Measurements from ENCODE around the gene DNAJC18.
"Not testable (repeated sequence)": the region's sequence is repeated elsewhere in the genome, so short reads cannot be mapped to it uniquely, and the experiment has no call there.

DNAJC18 gene

DNA sequence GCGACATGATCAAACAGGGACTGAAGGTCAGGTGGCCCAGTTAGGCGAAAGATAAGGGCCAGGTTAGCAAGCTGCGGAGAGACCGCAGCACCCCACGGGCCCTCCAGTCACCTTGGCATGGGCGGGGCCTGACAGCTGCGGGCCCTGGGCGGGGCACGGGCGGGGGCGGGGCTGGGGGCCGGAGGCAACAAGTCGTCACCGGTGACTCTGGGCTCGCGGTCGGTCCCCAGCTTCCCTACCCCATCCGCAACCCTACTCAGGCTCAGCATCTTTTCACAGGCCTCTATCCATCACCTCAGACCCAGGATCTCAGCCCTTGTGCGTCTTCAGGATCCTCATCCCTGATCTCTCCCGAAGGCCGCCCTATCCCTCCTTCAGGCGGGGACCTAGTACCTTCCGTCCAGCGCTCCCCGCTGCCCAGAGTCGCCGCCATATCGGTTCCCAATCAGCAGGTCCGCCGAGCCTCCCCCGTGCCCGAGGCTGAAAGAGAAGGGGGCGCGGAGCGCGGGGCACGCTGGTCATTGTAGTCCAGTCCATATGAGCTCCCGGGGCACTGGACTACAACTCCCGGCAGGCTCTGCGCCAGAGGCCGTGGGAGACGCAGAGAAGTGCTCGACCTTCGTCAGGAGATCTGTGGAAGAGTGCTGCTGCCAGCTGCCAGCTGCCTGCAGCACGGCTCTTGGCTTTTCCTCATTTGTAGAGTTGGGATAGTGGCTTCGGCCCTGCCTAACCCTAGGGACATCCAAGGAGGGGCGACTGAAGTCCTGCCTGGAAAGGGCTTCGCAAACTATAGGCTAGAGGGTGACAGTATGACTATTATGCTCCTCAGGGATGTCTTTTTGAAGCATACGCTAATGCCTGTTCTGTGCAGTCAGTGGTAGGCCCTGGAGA, at the start of gene DNAJC18:
Gene DNAJC18 (minus strand): TSS at position 513 of the 891 bp plus-strand sequence. CDS start 80 bp downstream, at position 433.
- DNase-seq (ENCODE audit: low spot score), result peak; percentile 91
- TF ChIP-seq, protein P1, sequence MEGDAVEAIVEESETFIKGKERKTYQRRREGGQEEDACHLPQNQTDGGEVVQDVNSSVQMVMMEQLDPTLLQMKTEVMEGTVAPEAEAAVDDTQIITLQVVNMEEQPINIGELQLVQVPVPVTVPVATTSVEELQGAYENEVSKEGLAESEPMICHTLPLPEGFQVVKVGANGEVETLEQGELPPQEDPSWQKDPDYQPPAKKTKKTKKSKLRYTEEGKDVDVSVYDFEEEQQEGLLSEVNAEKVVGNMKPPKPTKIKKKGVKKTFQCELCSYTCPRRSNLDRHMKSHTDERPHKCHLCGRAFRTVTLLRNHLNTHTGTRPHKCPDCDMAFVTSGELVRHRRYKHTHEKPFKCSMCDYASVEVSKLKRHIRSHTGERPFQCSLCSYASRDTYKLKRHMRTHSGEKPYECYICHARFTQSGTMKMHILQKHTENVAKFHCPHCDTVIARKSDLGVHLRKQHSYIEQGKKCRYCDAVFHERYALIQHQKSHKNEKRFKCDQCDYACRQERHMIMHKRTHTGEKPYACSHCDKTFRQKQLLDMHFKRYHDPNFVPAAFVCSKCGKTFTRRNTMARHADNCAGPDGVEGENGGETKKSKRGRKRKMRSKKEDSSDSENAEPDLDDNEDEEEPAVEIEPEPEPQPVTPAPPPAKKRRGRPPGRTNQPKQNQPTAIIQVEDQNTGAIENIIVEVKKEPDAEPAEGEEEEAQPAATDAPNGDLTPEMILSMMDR (IDR thresholded peaks at IDR 0.05; ENCODE audit: extremely low read depth, insufficient read depth, missing control alignments), result no peak
- in situ Hi-C loops (cut with MboI; ENCODE audit: low pct_unique_long_range_greater_than_20kb, low sequenced_read_pairs, unreplicated experiment), result no loop called here

GRCh38 chr5:139488260-139488659, 48.9 kb upstream of the DNAJC18 start:
- in situ Hi-C loops (cut with MboI; ENCODE audit: low pct_unique_long_range_greater_than_20kb, low sequenced_read_pairs, unreplicated experiment), result no loop called here
- TF ChIP-seq, protein P1 (IDR thresholded peaks at IDR 0.05; ENCODE audit: extremely low read depth, insufficient read depth, missing control alignments), result no peak

DNA sequence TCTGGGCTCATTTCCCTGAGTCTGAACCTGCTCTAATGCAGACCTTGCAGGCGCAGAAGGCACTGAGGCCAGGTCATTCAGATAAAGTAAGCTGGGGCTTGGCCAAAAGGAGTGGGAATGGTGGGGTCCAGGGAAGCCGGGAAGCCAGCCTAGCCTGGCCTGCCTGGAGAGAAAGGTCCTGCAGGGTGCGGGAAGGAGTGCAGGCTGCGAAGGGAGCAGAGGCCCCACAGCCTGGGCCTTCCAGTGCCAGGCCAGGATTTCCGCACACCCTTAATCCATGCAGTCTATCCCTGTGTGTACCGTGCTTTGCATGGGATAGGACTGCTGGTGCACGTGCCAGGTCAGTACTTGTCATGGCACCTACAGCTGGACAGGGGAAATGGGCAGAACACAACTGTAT, 46.9 kb upstream of the DNAJC18 start:
- in situ Hi-C loops (cut with MboI; ENCODE audit: low pct_unique_long_range_greater_than_20kb, low sequenced_read_pairs, unreplicated experiment), result no loop called here

More at GRCh38 chr5:139488260-139488659, 48.9 kb upstream of the DNAJC18 start:
- DNase-seq (ENCODE audit: low spot score), result no peak

DNA sequence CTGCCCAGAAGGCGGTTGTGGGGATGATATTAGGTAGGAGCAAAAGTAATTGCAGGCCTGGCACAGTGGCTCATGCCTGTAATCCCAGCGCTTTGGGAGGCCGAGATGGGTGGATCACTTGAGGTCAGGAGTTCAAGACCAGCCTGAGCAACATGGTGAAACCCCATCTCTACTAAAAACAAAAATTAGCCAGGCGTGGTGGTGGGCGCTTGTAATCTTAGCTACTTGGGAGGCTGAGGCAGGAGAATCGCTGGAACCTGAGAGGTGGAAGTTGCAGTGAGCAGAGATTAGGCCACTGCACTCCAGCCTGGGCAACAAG, 43.5 kb upstream of the DNAJC18 start:
- DNase-seq (ENCODE audit: low spot score); in situ Hi-C loops (cut with MboI; ENCODE audit: low pct_unique_long_range_greater_than_20kb, low sequenced_read_pairs, unreplicated experiment): not testable (repeated sequence)

More for the DNA sequence above, 46.9 kb upstream of the DNAJC18 start:
- no peak for DNase-seq (ENCODE audit: low spot score)
- TF ChIP-seq, protein P1 (IDR thresholded peaks at IDR 0.05; ENCODE audit: extremely low read depth, insufficient read depth, missing control alignments), result no peak

GRCh38 chr5:139482050-139482889, 42.9 kb upstream of the DNAJC18 start, which contains the start of gene STING1:
Gene STING1 (minus strand): TSS chr5:139482758. CDS start chr5:139481704, 1,054 bp downstream.
- DNase-seq (ENCODE audit: low spot score), result peak; percentile 53
- TF ChIP-seq, protein P1 (IDR thresholded peaks at IDR 0.05; ENCODE audit: extremely low read depth, insufficient read depth, missing control alignments), result no peak
- in situ Hi-C loops (cut with MboI; ENCODE audit: low pct_unique_long_range_greater_than_20kb, low sequenced_read_pairs, unreplicated experiment), result no loop called here

- TF ChIP-seq, protein P1 (IDR thresholded peaks at IDR 0.05; ENCODE audit: extremely low read depth, insufficient read depth, missing control alignments), result peak; percentile 23
- no peak for DNase-seq (ENCODE audit: low spot score)
- in situ Hi-C loops (cut with MboI; ENCODE audit: low pct_unique_long_range_greater_than_20kb, low sequenced_read_pairs, unreplicated experiment), result no loop called here
Measured at GRCh38 chr5:139481580-139482049, 42.3 kb upstream of the DNAJC18 start.
